ENCODE measurements around the gene ASB10.

ASB10 gene

DNA sequence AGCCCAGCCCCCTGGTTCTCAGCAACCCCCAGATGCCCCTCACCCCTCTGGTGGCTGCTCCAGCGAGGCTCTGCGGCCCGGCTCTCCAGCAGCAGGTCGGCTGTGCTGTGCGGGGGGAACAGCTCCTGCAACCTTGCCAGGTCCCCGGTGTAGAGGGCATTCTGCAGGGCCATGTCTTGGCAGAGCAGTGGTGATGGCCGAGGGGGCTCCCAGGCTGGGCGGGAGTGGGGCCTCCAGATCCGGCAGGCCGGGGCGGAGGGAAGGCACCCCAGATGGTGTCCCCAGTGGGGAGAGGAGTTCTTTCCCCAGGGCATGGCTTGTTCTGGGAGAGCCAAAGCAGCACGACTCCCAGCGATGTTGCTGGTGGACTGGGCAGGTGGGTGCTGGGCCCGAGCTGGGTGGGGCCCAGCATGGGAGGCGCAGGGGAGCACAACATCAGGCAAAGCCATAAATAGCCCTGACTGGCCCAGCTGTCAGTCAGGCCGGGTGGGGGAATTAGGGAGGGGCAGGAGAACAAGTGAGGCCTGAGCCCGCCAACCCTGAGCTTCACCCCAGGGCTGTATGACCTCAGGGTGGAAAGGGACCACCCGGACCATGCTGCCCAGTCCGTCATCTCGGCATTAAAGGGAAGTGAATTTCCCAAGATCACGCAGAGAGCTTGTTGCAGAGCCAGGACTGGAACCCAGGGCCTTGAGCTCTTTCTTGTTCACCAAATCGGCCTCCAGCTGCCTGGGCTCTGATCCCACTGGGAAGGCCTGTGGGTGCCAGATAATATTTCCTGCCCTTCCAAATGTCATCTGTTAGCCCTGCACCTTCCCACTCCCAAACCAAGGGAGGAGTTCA is 580 bp upstream of the ASB10 start:
- no peak for DNase-seq (ENCODE audit: low read depth in 4 of 4, low spot score in 1 of 4)

DNA sequence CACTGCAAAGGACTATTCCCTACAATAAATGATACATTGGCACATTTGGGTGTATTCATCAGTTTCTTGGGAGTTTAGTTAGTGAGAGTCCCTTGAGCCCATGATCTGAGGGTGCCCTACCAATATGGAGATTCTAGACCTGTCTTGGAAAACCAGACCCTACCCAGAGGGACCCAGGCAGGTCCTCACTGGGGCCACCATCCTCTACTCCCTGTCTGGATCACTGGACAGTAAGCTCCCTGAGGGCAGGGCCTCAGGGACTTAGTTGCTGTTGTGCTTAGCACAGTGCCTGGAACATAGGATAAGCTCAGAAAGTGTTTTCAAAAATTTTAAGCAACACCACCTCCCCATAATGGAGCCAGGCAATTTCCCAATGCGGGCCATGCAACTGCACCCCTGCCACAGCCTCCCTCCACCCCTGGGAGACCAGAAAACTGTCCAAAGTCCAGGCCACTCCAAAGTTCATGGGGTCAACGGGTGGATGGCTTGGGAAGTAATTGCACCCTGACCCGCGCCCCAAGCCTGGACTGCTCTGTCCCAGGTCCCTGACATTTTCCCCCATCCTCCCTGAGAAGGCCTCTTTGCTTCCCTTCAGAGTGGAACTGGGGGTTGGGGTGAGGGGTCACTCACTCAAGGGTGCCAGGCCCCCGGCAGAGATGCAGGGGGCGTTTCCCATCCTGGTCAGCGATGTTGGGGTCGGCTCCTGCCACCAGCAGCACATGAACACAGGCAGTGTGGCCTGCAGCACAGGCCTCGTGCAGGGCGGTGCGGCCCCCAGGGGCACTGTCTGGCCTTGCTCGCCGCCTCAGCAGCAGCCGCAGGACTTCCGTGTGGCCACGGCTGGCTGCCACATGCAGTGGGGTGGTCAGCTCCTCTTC is 1.0 kb downstream of the ASB10 start:
- no peak for DNase-seq (ENCODE audit: low read depth in 4 of 4, low spot score in 1 of 4)

DNA sequence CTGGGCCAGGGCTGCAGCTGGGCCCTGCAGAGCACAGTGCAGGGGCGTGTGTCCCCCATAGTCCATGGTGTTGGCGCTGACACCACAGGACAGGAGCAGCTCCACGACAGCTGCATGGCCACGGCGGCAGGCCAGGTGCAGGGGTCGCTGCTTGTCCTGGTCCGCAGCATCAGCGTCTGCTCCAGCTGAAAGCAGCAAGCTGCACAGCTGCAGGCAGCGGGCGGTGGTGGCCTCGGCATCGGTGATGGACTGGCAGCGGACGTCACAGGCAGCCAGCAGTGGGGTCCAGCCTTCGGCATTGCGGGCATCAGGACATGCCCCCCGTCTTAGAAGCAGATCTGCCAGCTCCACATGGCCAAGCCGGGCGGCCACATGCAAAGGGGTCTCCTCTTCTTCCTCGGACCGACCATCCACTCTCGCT is 6.0 kb downstream of the ASB10 start:
- no peak for DNase-seq (ENCODE audit: low read depth in 4 of 4, low spot score in 1 of 4)

- DNase-seq (ENCODE audit: low read depth in 4 of 4, low spot score in 1 of 4), result no peak
Measured at GRCh38 chr7:151179946-151180345, 7.1 kb downstream of the ASB10 start.

- DNase-seq (ENCODE audit: low read depth in 4 of 4, low spot score in 1 of 4), result no peak
Measured at GRCh38 chr7:151179287-151179860, 7.7 kb downstream of the ASB10 start.

- DNase-seq (ENCODE audit: low read depth in 4 of 4, low spot score in 1 of 4), result no peak
Measured at GRCh38 chr7:151178831-151179230, 8.2 kb downstream of the ASB10 start.

GRCh38 chr7:151178236-151178635 is 8.8 kb downstream of the ASB10 start:
- no peak for DNase-seq (ENCODE audit: low read depth in 4 of 4, low spot score in 1 of 4)

DNA sequence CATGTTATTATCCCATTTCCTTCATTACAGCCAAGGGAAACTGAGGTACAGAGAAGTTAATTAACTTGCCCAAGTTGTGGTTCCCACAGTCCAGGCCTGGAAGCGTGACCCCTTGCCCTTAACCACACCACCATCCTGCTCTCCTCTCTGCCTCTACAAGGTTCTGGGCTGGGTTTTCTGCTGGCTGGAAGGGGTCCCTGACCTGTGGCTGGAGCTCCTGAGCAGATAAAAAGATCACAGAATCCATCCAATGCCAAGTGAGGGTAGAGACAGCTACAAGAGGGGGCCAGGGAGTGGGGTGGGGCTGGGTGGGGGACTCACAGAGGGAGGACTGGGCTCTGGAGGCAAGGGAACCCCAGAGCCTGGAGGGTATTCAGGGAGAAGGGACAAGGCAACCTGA is 9.7 kb downstream of the ASB10 start:
- DNase-seq (ENCODE audit: low read depth in 4 of 4, low spot score in 1 of 4), result no peak

DNA sequence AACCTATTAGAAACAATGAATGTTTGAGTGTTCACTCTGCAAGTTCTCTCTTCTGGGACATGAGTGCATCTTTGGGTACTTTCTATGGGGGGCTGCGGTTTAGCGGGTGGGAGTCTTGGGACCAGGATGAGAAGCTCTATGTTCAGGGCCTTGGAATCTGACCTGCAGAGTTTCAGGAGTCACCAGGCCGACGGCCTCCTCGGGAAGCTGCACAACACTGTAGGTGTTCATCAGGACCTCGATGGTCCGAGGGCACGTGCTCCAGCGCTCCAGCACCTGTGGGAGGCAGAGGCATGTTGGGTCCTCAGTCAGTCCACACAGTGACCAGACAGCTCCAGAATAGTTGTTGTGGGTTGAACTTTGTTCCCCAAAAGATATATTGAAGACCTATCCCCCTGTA is 10.6 kb downstream of the ASB10 start:
- DNase-seq (ENCODE audit: low read depth in 4 of 4, low spot score in 1 of 4), result no peak

GRCh38 chr7:151175793-151176311 is 11.2 kb downstream of the ASB10 start:
- DNase-seq (ENCODE audit: low read depth in 4 of 4, low spot score in 1 of 4), result no peak

DNA sequence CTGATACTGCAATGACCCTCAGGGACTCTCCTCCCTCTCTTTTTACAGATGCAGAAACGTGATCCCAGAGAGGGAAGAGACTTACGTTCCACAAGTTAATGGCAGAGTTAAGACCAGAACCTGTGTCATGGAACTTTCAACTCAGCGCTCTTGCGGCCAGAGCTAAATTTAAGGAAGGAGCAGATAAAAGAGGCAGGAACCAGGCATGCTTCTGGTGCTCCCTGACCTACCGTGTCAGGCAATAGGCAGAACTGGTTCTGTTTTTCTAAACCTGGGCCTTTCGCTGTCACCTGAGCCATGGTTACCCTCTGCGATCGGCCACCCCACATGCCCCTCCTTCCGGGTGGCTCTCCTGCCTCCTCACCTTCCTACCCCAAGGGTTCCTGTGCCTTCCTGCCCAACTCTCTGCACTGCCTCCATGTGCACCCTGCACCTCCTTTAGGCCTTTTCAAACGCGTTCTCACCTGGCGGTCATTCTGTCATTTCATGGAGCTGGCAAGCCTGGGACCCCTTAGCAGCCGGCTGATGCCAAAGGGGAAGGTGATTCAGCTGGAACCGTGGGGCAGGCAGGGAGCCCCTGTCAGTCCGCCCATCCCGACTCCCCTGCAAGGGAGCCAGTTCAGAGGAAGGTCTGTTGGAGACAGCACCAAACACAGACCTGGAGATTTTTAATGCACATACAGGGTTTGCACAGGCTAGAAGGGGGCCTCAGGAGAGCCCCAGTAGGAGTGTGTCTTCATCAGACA is 11.8 kb downstream of the ASB10 start:
- DNase-seq (ENCODE audit: low read depth in 4 of 4, low spot score in 1 of 4), result no peak

GRCh38 chr7:151174246-151175046 is 12.6 kb downstream of the ASB10 start:
- peak in 1 of 4 experiments; percentile 14 for DNase-seq (ENCODE audit: low read depth in 4 of 4, low spot score in 1 of 4)

GRCh38 chr7:151173386-151174245 is 13.4 kb downstream of the ASB10 start:
- DNase-seq (ENCODE audit: low read depth in 4 of 4, low spot score in 1 of 4), result no peak

DNA sequence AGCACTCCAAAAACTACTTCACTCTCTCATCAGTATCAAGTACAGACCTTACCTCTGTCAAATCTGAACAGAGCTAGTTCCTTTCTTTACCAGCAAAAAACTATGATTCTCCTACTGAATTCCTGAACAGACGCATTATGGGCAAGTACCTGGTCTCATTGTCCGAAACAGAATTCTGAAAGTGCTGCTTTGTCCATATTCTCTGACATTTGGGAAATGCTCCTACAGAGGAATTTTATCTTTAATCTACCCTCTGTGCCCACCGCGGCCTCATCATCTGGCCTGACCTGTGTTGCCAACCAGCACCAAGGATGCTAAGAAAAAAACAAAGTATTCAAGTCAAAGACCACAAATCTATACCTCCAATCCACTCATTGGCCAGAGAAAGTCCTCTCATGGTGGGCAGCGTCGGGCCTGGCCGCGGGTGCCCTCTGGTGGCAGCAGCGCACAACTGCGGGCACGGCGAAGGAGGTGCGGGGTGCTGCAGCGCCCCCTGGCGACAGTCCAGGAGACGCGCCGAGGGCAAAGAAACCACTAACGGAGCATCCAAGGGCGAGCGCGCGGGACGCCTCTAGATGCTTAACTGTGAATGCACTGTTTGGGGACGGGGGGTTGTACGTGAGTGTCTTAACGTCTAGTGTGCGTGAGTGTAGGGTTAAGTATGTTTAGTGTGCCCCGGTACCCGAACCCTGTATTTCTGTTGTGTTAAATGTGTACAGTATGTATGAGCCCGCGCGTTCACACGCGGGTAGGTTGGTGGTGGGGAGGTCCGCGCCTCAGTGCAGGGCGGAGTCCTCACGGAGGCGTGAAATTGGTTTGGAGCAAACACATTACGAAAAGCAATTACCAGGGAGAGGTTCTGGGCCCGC is 14.5 kb downstream of the ASB10 start:
- peak; percentile 54 to 76 (median 64) for DNase-seq (ENCODE audit: low read depth in 4 of 4, low spot score in 1 of 4)

GRCh38 chr7:151168787-151169162 is 18.3 kb downstream of the ASB10 start:
- DNase-seq (ENCODE audit: low read depth in 4 of 4, low spot score in 1 of 4), result no peak

DNA sequence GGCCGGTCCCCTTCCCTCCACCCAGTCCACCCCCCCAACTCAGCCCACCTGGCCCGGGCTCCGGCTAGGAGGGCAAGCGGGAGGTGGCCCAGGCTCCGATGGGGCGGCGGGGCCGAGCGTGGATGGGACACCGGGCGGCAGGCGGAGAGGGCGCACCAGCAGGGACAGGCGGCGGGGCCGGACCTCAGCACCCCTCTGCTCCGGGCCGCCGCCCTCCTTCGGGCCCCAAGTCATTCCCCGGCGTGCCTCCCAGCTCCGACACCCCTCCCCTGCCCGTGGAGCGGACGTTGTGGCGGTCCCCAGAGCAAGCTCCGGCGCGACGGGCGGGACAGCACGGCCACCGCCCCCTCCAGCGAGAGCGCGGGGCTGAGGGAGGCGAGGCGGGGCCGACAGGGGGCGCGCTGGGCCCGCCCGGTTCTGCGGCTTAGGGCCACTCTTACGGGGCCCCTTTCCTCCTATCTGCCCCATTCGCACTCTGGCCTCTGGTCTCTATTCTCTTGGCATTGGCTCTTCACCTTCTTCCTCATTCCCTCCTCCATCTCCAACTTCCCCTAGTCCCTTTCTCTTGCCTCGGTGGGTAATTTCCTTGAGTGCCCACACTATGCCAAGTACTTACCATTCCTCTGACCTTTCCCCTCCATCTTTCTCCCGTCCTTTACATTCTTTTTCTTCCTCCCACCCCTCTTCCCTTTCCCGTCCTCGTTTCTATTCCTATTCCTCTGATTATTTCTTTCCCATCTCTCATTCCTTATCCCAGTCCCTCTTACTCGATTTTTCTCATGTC is 18.9 kb downstream of the ASB10 start:
- peak in 3 of 4 experiments; percentile 45 to 50 (median 48) for DNase-seq (ENCODE audit: low read depth in 4 of 4, low spot score in 1 of 4)

GRCh38 chr7:151167197-151167961 is 19.7 kb downstream of the ASB10 start, which contains the start of gene GBX1:
GBX1 (minus strand) TSS chr7:151167694; CDS start chr7:151167548, 146 bp downstream.
- DNase-seq (ENCODE audit: low read depth in 4 of 4, low spot score in 1 of 4), result no peak
